Transverse colon (tissue), 3 donors: Measurements from ENCODE around the gene CYREN.

Experiments
- EP300 ChIP-seq: sonication (generic); formaldehyde crosslinking; IDR thresholded peaks from one replicate; pipeline ENCODE4 v1.6.1; 2017; ENCODE audit warnings: antibody characterized with exemption, low read depth
- POLR2A ChIP-seq: fragments of 450-650 bp; IDR thresholded peaks from one replicate; pipeline ENCODE4 v1.6.1; 2016; ENCODE audit warnings: antibody characterized with exemption, mild to moderate bottlenecking, moderate library complexity
- TF ChIP-seq, protein P1 (sequence below), 5 experiments: fragments of 200-600 bp in 3 of 5; fragments of 450-650 bp in 2 of 5; sonication (generic) in 3 of 5; IDR thresholded peaks; 1 replicate in 2 of 5; 2 replicates in 3 of 5; pipeline ENCODE4 v1.5.1; 2016 to 2017; ENCODE audit warnings: antibody characterized with exemption in 5 of 5, inconsistent platforms in 3 of 5, mild to moderate bottlenecking in 2 of 5, moderate library complexity in 1 of 5

DNA sequence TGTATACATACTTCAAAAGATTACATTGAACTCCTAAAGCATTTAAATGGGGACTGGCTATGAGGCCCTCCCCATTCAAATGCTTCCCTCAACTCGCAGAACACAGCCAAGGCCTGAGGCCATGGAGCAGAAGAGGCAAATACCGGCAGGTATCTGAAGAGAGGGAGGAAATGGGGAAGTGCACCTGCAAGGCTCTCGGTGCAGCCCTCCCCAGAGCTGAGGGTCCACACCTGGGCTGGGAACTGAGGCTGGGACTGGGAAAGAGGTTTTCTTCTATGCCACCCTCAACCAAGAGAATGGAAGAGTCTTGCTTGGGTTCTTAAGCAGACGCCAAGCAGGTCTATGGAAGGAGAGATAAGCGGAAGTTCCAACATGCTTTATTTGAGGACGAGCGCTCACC, 13.0 kb upstream of the CYREN start:
- TF ChIP-seq, protein P1, sequence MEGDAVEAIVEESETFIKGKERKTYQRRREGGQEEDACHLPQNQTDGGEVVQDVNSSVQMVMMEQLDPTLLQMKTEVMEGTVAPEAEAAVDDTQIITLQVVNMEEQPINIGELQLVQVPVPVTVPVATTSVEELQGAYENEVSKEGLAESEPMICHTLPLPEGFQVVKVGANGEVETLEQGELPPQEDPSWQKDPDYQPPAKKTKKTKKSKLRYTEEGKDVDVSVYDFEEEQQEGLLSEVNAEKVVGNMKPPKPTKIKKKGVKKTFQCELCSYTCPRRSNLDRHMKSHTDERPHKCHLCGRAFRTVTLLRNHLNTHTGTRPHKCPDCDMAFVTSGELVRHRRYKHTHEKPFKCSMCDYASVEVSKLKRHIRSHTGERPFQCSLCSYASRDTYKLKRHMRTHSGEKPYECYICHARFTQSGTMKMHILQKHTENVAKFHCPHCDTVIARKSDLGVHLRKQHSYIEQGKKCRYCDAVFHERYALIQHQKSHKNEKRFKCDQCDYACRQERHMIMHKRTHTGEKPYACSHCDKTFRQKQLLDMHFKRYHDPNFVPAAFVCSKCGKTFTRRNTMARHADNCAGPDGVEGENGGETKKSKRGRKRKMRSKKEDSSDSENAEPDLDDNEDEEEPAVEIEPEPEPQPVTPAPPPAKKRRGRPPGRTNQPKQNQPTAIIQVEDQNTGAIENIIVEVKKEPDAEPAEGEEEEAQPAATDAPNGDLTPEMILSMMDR (IDR thresholded peaks at IDR 0.05), result no peak
- TF ChIP-seq POLR2A (no peak), EP300 (no peak)
